ENCODE measurements around the gene AMMECR1. TPM values are rescaled to one million over a fixed set of nuclear protein-coding genes. Genes with fewer than 3 reads are reported as not detected.

The AMMECR1 gene
- total and polyA plus RNA-seq, 2 of the 8 experiments (the other 6 are each of a cell fraction or from before 2014, with no cell fraction given), result 10.2 to 21.2 TPM

- no peak for FAIRE-seq
- ChIA-PET CTCF (ENCODE audit: partially characterized antibody) (interaction anchor here (0.6 to 34.1 kb wide), 6 partner anchors 9 to 254 kb away, joined by 3 to 742 read pairs (median 18); no protein-coding TSS in a partner anchor), POLR2A (ENCODE audit: partially characterized antibody) (no interaction called here)
- Histone ChIP-seq H2BK5ac (ENCODE audit: low read depth, low read length) (no peak overlapping the region), H3K18ac (ENCODE audit: extremely low read depth, low read length) (no peak overlapping the region), H2BK120ac (replicated peaks; ENCODE audit: low read depth, low read length) (no peak overlapping the region), H2AFZ (ENCODE audit: low read length) (no peak overlapping the region), H3K4me2 (ENCODE audit: insufficient read depth in 1 of 2, low read depth in 2 of 2, low read length in 2 of 2) (no peak overlapping the region), H3K9ac (replicated peaks in 1 of 4; ENCODE audit: extremely low read depth in 1 of 4, low read depth in 3 of 4, low read length in 3 of 4) (no peak overlapping the region), H4K8ac (ENCODE audit: extremely low read depth, insufficient read depth, low read length) (no peak overlapping the region), H3K23ac (ENCODE audit: insufficient read length) (no peak overlapping the region), H3K79me2 (ENCODE audit: control insufficient read depth in 1 of 2, insufficient read depth in 2 of 2, low read length in 2 of 2) (no peaks in the 10 kb centered on the region), H3K36me3 (ENCODE audit: control insufficient read depth in 2 of 4, insufficient read depth in 4 of 4, low read length in 3 of 4) (no peaks in the 10 kb centered on the region), H3K4me3 (ENCODE audit: extremely low read depth in 1 of 4, insufficient read depth in 2 of 4, low read depth in 3 of 4, low read length in 4 of 4) (no peak overlapping the region), H4K91ac (replicated peaks; ENCODE audit: insufficient read length, low read length) (no peak overlapping the region), H3K27me3 (replicated peaks in 1 of 4; ENCODE audit: control insufficient read depth in 3 of 4, extremely low read depth in 1 of 4, insufficient read depth in 3 of 4, low read length in 3 of 4) (no peaks in the 10 kb centered on the region), H3K23me2 (ENCODE audit: low read depth, low read length) (no peaks in the 10 kb centered on the region), H2BK20ac (ENCODE audit: low read length) (no peak overlapping the region), H3K9me3 (ENCODE audit: insufficient read depth in 2 of 2, low read depth in 1 of 2, low read length in 1 of 2) (no peaks in the 10 kb centered on the region), H3K4me1 (replicated peaks in 1 of 4; ENCODE audit: control insufficient read depth in 3 of 4, insufficient read depth in 4 of 4, low read length in 3 of 4) (peaks cover 0 to 6% (median under 1%) of the 10 kb centered on the region in 4 experiments; a peak in 3 of 7 replicates), H3K27ac (ENCODE audit: low read depth, low read length) (no peak overlapping the region), H4K5ac (ENCODE audit: insufficient read length, low read depth, low read length) (no peak overlapping the region), H2BK15ac (ENCODE audit: low read length) (no peak overlapping the region), H3K14ac (ENCODE audit: insufficient read length) (no peak overlapping the region), H2BK12ac (ENCODE audit: low read depth, low read length) (no peak overlapping the region), H2AK5ac (ENCODE audit: low read depth, low read length) (no peak overlapping the region), H3K79me1 (ENCODE audit: low read depth, low read length) (no peaks in the 10 kb centered on the region), H3K56ac (replicated peaks; ENCODE audit: insufficient read length, low read depth, low read length) (no peak overlapping the region), H3K4ac (replicated peaks; ENCODE audit: insufficient read length, low read depth, low read length) (no peak overlapping the region), H4K20me1 (replicated peaks in 1 of 2; ENCODE audit: control insufficient read depth in 1 of 2, insufficient read depth in 2 of 2, low read length in 2 of 2) (peaks cover 0 to 2% of the 10 kb centered on the region in 2 experiments)
- WGBS, 2 experiments (ENCODE audit: extremely low coverage in 1 of 2, insufficient coverage in 1 of 2, insufficient read length in 1 of 2, insufficient replicate concordance in 2 of 2, low coverage in 1 of 2, low lambda C conversion rate in 2 of 2, missing lambda C conversion rate in 1 of 2), result 91% methylated on average over 1 of the region's 1 CpG; no CpG with 5 or more reads in 1 of the 2 experiments
- DNase-seq (ENCODE audit: low read depth in 1 of 2, low spot score in 2 of 2), result no peak
- TF ChIP-seq SAP30 (IDR thresholded peaks at IDR 0.05; ENCODE audit: insufficient read depth, insufficient replicate concordance, low read length), result no peak
- no peak for TF ChIP-seq SIX5 (IDR thresholded peaks at IDR 0.05; ENCODE audit: low read depth, low read length)
- TF ChIP-seq TCF12 (IDR thresholded peaks at IDR 0.05; ENCODE audit: low read depth, low read length), result no peak
- TF ChIP-seq HDAC6 (IDR thresholded peaks at IDR 0.05; ENCODE audit: low read depth, low read length), result no peak
- no peak for TF ChIP-seq TAF1 (IDR thresholded peaks at IDR 0.05; ENCODE audit: low read depth, low read length)
- TF ChIP-seq CHD1 (IDR thresholded peaks at IDR 0.05; ENCODE audit: low read depth, low read length), result no peak
- TF ChIP-seq BRCA1 (IDR thresholded peaks at IDR 0.05; ENCODE audit: low read depth, low read length), result no peak
- no peak for TF ChIP-seq CBX8 (IDR thresholded peaks at IDR 0.05; ENCODE audit: borderline replicate concordance, low read depth, low read length)
- TF ChIP-seq BCL11A (IDR thresholded peaks at IDR 0.05; ENCODE audit: low read depth in 2 of 2, low read length in 2 of 2), result no peak
- no peak for TF ChIP-seq E2F6 (IDR thresholded peaks at IDR 0.05)
- no peak for TF ChIP-seq MAFK (IDR thresholded peaks at IDR 0.05; ENCODE audit: low read depth, low read length)
- TF ChIP-seq KDM4A (IDR thresholded peaks at IDR 0.05; ENCODE audit: low read depth, low read length, severe bottlenecking), result no peak
- no peak for TF ChIP-seq POLR2AphosphoS5 (IDR thresholded peaks at IDR 0.05; ENCODE audit: low read depth, low read length)
- no peak for TF ChIP-seq NRF1 (IDR thresholded peaks at IDR 0.05; ENCODE audit: low read depth, low read length)
Measured at GRCh38 chrX:110157444-110157843, 160.4 kb downstream of the AMMECR1 start.
